ENCODE measurements around the gene RUSC2.
A peak's percentile ranks its signal among the peaks of the same experiment; 100 is the strongest.

RUSC2 gene

DNA sequence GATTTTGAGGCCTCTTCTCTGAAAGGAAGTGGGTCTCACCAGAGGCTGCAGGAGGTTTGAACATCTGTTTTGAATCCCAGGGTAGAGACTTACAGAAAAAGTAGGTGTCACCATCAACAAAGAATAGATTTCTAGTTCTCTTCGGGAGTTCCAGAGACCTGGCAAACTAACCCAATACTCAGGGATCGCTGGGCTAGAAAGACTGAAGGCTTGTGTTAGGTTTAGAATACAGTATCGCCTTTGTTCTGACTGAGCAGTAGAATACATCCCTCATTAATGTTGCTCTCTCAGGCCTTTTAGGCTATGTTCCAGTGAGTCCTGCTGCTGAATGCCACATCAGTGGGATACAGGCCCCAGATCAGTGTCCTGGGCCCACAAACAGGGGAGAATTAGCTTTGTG, 27.2 kb downstream of the RUSC2 start:
- Histone ChIP-seq H2BK15ac (replicated peaks; ENCODE audit: low read depth) (no peak overlapping the region), H2BK120ac (ENCODE audit: low read depth, low read length) (peak overlapping the region; percentile 1), H3K23ac (ENCODE audit: low read length) (no peak overlapping the region), H3K9ac (ENCODE audit: low read length) (peak overlapping the region; percentile 0), H3K79me2 (ENCODE audit: control insufficient read depth, insufficient read depth, low read length) (no peaks in the 10 kb centered on the region), H3K4me3 (ENCODE audit: low read length) (no peak overlapping the region), H3K18ac (ENCODE audit: low read length) (peak overlapping the region; percentile 33), H3K56ac (ENCODE audit: low read length) (no peak overlapping the region), H4K5ac (ENCODE audit: low read length) (no peak overlapping the region), H3K4me2 (ENCODE audit: low read length) (no peak overlapping the region), H3K4me1 (ENCODE audit: control insufficient read depth, low read depth, low read length) (peaks cover 28% of the 10 kb centered on the region), H3K27me3 (ENCODE audit: insufficient read depth, low read length, poor library complexity) (no peaks in the 10 kb centered on the region), H2BK5ac (ENCODE audit: low read length) (no peak overlapping the region), H3K4ac (ENCODE audit: low read depth, low read length) (peak overlapping the region; percentile 62), H3K79me1 (ENCODE audit: low read length) (peaks cover 2% of the 10 kb centered on the region), H3K27ac (ENCODE audit: low read depth, low read length) (peak overlapping the region; percentile 80), H3K36me3 (ENCODE audit: control insufficient read depth, insufficient read depth, low read length) (no peaks in the 10 kb centered on the region), H2AK5ac (ENCODE audit: low read length) (no peak overlapping the region), H4K8ac (ENCODE audit: low read depth, low read length) (no peak overlapping the region)
- WGBS (ENCODE audit: extremely low coverage, insufficient coverage, low lambda C conversion rate) = no CpG with 5 or more reads among the region's 3 CpGs
- DNase-seq = peak; percentile 22

- Histone ChIP-seq H3K23ac (ENCODE audit: low read length) (no peak overlapping the region), H4K8ac (ENCODE audit: low read depth, low read length) (no peak overlapping the region), H2BK5ac (ENCODE audit: low read length) (peak overlapping the region; percentile 24), H4K5ac (ENCODE audit: low read length) (no peak overlapping the region), H3K79me1 (ENCODE audit: low read length) (peaks cover 2% of the 10 kb centered on the region), H2BK120ac (ENCODE audit: low read depth, low read length) (no peak overlapping the region), H3K4me1 (ENCODE audit: control insufficient read depth, low read depth, low read length) (peaks cover 28% of the 10 kb centered on the region), H3K4ac (ENCODE audit: low read depth, low read length) (peak overlapping the region; percentile 62), H3K36me3 (ENCODE audit: control insufficient read depth, insufficient read depth, low read length) (no peaks in the 10 kb centered on the region), H3K79me2 (ENCODE audit: control insufficient read depth, insufficient read depth, low read length) (no peaks in the 10 kb centered on the region), H3K18ac (ENCODE audit: low read length) (peak overlapping the region; percentile 33), H2AK5ac (ENCODE audit: low read length) (no peak overlapping the region), H3K27ac (ENCODE audit: low read depth, low read length) (peak overlapping the region; percentile 80), H3K27me3 (ENCODE audit: insufficient read depth, low read length, poor library complexity) (no peaks in the 10 kb centered on the region), H3K9ac (ENCODE audit: low read length) (no peak overlapping the region), H2BK15ac (replicated peaks; ENCODE audit: low read depth) (no peak overlapping the region), H3K4me2 (ENCODE audit: low read length) (peak overlapping the region; percentile 3), H3K4me3 (ENCODE audit: low read length) (no peak overlapping the region), H3K56ac (ENCODE audit: low read length) (peak overlapping the region; percentile 31)
- DNase-seq = no peak
- no CpG with 5 or more reads among the region's 3 CpGs for WGBS (ENCODE audit: extremely low coverage, insufficient coverage, low lambda C conversion rate)
These were observed 27.8 kb downstream of the RUSC2 start for GRCh38 chr9:35517552-35518224.

DNA sequence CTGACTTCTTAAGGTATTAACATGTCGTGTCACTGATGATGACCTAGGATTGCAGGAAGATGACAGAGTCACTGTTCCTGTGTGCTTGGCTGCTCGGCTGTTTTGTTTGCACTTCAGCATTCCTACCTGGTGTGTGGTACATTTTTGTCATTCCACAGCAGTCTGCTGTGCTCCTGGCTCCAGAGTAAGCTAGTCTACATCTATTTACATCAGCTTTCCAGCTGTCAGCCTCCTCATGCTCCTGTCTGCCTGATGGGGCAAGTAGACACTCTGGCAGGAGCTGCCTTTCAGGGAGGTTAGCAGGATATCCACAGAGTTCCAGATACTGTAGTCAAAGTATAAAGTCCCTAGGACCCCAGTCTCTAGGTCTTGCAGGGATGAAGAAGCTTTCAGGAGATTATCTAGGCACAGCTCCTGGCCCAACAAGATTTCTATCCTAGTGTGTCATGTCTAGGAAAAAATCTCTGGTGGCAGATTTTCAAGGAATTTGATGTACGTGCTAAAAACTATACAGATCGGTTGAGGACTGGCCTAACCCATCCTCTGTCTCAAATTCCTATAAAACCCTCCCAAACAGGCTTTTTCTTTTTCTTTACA, 28.4 kb downstream of the RUSC2 start:
- H4K8ac ChIP-seq (ENCODE audit: low read depth, low read length) = no peak overlapping the region
- no peaks in the 10 kb centered on the region for H3K27me3 ChIP-seq (ENCODE audit: insufficient read depth, low read length, poor library complexity)
- WGBS (ENCODE audit: extremely low coverage, insufficient coverage, low lambda C conversion rate) = no CpG with 5 or more reads among the region's 4 CpGs
- H3K18ac ChIP-seq (ENCODE audit: low read length) = no peak overlapping the region
- peak; percentile 99 for DNase-seq
- H3K4ac ChIP-seq (ENCODE audit: low read depth, low read length) = peak overlapping the region; percentile 19
- H2BK5ac ChIP-seq (ENCODE audit: low read length) = no peak overlapping the region
- H2AK5ac ChIP-seq (ENCODE audit: low read length) = no peak overlapping the region
- H3K36me3 ChIP-seq (ENCODE audit: control insufficient read depth, insufficient read depth, low read length) = no peaks in the 10 kb centered on the region
- H3K56ac ChIP-seq (ENCODE audit: low read length) = peak overlapping the region; percentile 44
- no peak overlapping the region for H4K5ac ChIP-seq (ENCODE audit: low read length)
- no peak overlapping the region for H3K4me3 ChIP-seq (ENCODE audit: low read length)
- H3K9ac ChIP-seq (ENCODE audit: low read length) = no peak overlapping the region
- peaks cover 28% of the 10 kb centered on the region for H3K4me1 ChIP-seq (ENCODE audit: control insufficient read depth, low read depth, low read length)
- H2BK120ac ChIP-seq (ENCODE audit: low read depth, low read length) = no peak overlapping the region
- H3K79me2 ChIP-seq (ENCODE audit: control insufficient read depth, insufficient read depth, low read length) = no peaks in the 10 kb centered on the region
- H3K79me1 ChIP-seq (ENCODE audit: low read length) = peaks cover 2% of the 10 kb centered on the region
- H3K4me2 ChIP-seq (ENCODE audit: low read length) = peak overlapping the region; percentile 3
- no peak overlapping the region for H3K23ac ChIP-seq (ENCODE audit: low read length)
- peak overlapping the region; percentile 63 for H3K27ac ChIP-seq (ENCODE audit: low read depth, low read length)
- no peak overlapping the region for H2BK15ac ChIP-seq (replicated peaks; ENCODE audit: low read depth)

GRCh38 chr9:35518981-35519679, 29.2 kb downstream of the RUSC2 start:
- Histone ChIP-seq H3K4me3 (ENCODE audit: low read length) (no peak overlapping the region), H3K23ac (ENCODE audit: low read length) (no peak overlapping the region), H4K5ac (ENCODE audit: low read length) (no peak overlapping the region), H3K9ac (ENCODE audit: low read length) (no peak overlapping the region), H2BK5ac (ENCODE audit: low read length) (peak overlapping the region; percentile 69), H3K4me2 (ENCODE audit: low read length) (no peak overlapping the region), H3K27ac (ENCODE audit: low read depth, low read length) (peak overlapping the region; percentile 63), H3K4ac (ENCODE audit: low read depth, low read length) (peak overlapping the region; percentile 46), H3K56ac (ENCODE audit: low read length) (peak overlapping the region; percentile 58), H4K8ac (ENCODE audit: low read depth, low read length) (no peak overlapping the region), H3K4me1 (ENCODE audit: control insufficient read depth, low read depth, low read length) (peaks cover 28% of the 10 kb centered on the region), H3K79me1 (ENCODE audit: low read length) (peaks cover 2% of the 10 kb centered on the region), H2AK5ac (ENCODE audit: low read length) (peak overlapping the region; percentile 5), H3K79me2 (ENCODE audit: control insufficient read depth, insufficient read depth, low read length) (no peaks in the 10 kb centered on the region), H2BK120ac (ENCODE audit: low read depth, low read length) (peak overlapping the region; percentile 33), H3K27me3 (ENCODE audit: insufficient read depth, low read length, poor library complexity) (no peaks in the 10 kb centered on the region), H3K36me3 (ENCODE audit: control insufficient read depth, insufficient read depth, low read length) (no peaks in the 10 kb centered on the region), H2BK15ac (replicated peaks; ENCODE audit: low read depth) (no peak overlapping the region), H3K18ac (ENCODE audit: low read length) (peak overlapping the region; percentile 20)
- no CpG with 5 or more reads among the region's 5 CpGs for WGBS (ENCODE audit: extremely low coverage, insufficient coverage, low lambda C conversion rate)
- DNase-seq = peak; percentile 72

- DNase-seq = peak; percentile 16
- no peak overlapping the region for H3K9ac ChIP-seq (ENCODE audit: low read length)
- H4K8ac ChIP-seq (ENCODE audit: low read depth, low read length) = no peak overlapping the region
- no peaks in the 10 kb centered on the region for H3K36me3 ChIP-seq (ENCODE audit: control insufficient read depth, insufficient read depth, low read length)
- no peak overlapping the region for H3K4me3 ChIP-seq (ENCODE audit: low read length)
- peaks cover 28% of the 10 kb centered on the region for H3K4me1 ChIP-seq (ENCODE audit: control insufficient read depth, low read depth, low read length)
- peaks cover 2% of the 10 kb centered on the region for H3K79me1 ChIP-seq (ENCODE audit: low read length)
- H2BK15ac ChIP-seq (replicated peaks; ENCODE audit: low read depth) = no peak overlapping the region
- no CpG with 5 or more reads among the region's 1 CpG for WGBS (ENCODE audit: extremely low coverage, insufficient coverage, low lambda C conversion rate)
- H2BK5ac ChIP-seq (ENCODE audit: low read length) = no peak overlapping the region
- peak overlapping the region; percentile 33 for H3K27ac ChIP-seq (ENCODE audit: low read depth, low read length)
- H3K4me2 ChIP-seq (ENCODE audit: low read length) = no peak overlapping the region
- no peaks in the 10 kb centered on the region for H3K27me3 ChIP-seq (ENCODE audit: insufficient read depth, low read length, poor library complexity)
- H3K79me2 ChIP-seq (ENCODE audit: control insufficient read depth, insufficient read depth, low read length) = no peaks in the 10 kb centered on the region
- no peak overlapping the region for H3K18ac ChIP-seq (ENCODE audit: low read length)
- H4K5ac ChIP-seq (ENCODE audit: low read length) = no peak overlapping the region
- peak overlapping the region; percentile 54 for H3K56ac ChIP-seq (ENCODE audit: low read length)
- H2AK5ac ChIP-seq (ENCODE audit: low read length) = peak overlapping the region; percentile 32
- no peak overlapping the region for H3K23ac ChIP-seq (ENCODE audit: low read length)
- H3K4ac ChIP-seq (ENCODE audit: low read depth, low read length) = no peak overlapping the region
- H2BK120ac ChIP-seq (ENCODE audit: low read depth, low read length) = no peak overlapping the region
These were observed 29.9 kb downstream of the RUSC2 start for GRCh38 chr9:35519692-35520363.
